H4 (cell line): Measurements from ENCODE around the gene TRMU. TPM values are rescaled to one million over a fixed set of nuclear protein-coding genes. Genes with fewer than 3 reads are reported as not detected.
A peak's percentile ranks its signal among the peaks of the same experiment; 100 is the strongest.

Source experiments
- DNase-seq: peaks from one replicate; pipeline ENCODE4 v3.0.0-alpha.2; 2015; ENCODE audit warnings: low spot score
- total RNA-seq: library from RNA; depleted of rRNA; stranded (reverse); fragments of >200 nt; shearing (Covaris generic); gene quantifications from 2 replicates; pipeline ENCODE4 v1.2.3, GENCODE V29; 2014

The TRMU gene
- total RNA-seq, 1 experiment from 2014 or later, result 37.0 TPM

DNA sequence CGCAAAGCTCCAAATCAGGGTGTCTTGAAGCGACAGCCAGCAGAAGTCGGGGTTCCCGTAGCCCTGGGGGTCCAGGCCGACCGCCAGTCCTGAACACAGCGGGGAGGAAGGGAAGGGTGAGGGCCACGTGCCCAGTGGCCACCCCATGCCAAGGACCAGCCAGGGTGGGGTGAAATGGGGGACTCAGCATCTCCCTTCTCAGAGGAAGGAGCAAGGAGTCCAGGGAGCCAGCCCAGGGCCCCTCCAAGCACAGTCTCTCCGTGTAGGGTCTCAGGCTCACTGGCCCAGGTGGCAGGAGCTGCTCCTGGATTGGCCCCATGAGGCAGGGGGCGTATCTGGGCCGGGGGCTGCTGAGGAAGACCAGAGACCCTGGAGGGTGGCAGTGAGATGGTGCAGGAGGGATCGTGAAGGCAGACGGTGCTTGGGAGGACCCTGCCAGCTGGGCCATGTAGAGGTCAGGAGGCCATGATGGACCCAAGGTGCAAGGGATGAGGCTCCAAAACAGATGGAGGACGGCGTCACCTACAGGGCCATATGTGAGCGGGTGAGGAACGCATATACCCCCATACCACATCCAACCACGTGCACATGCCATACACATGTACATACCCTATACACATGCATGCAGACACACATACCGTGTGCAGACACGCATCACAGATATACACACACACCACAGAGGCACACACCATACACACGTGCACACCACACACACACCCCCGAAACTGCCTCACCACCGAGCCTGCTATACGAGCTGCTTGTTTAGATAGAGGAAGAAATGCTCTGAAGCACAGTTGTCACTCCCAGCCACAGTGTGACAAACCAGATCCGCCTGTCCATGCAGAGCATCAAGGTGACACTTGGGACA lies 34.4 kb downstream of the TRMU start:
- no peak for DNase-seq

- no peak for DNase-seq
These were observed 35.2 kb downstream of the TRMU start for GRCh38 chr22:46370584-46371291.

- DNase-seq, result no peak
These were observed 36.2 kb downstream of the TRMU start for GRCh38 chr22:46371623-46372226.

- DNase-seq, result no peak
These were observed 37.2 kb downstream of the TRMU start for GRCh38 chr22:46372686-46373085.

- DNase-seq, result no peak
These were observed 37.6 kb downstream of the TRMU start for GRCh38 chr22:46373159-46373558.

DNA sequence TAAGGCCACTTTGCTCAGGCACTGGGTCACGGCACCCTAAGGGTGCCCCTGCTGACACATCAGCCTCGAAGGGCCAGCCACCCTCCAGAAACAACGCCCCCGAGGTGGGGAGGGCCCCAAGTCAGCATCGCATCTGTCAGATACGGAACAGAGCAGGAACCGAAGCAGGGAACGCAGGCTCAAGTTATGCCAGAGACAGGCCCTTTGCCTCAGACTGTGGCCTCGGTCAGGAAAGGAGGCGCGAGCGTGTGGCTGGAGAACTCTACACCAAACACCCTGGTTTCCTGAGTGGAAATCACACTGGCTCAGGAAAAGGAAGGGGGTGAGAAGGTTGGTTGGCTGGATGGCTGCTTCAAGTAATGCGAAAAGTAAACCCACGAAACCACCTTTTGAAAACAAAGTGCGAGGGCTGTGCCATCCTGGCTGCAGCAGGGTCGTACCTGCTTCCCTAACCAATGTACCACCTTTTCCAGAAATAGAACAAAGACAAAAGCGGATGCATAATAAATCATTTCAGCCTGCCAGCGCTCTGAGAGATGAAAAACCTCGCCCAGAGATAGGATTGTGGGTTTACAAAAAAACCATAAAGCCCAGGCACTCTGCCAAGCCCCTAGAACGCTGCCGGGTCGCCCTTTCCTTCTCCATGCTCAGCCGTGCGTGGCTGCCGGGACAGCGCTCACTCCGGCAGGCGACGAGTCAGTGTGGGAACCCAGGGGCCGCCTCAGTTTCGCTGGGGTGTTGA lies 38.6 kb downstream of the TRMU start:
- DNase-seq, result no peak

GRCh38 chr22:46374663-46375474 lies 39.4 kb downstream of the TRMU start:
- no peak for DNase-seq

DNA sequence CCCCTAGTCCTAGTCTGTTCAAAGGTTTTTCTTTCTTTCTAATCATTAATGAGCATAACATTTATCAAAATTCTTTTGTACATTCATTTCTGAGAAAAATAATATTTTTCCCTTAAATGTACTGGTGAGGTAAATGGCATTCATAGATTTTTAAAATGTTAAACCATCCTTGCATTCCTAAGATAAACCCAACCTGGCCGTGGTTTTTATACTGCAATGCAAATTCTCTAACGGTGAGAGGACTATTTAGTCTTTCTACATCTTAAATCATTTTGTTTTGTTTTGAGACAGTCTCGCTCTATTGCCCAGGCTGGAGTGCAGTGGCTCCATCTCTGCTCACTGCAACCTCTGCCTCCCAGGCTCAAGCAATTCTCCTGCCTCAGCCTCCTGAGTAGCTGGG lies 40.6 kb downstream of the TRMU start:
- DNase-seq, result no peak

GRCh38 chr22:46376908-46377524 lies 41.5 kb downstream of the TRMU start:
- DNase-seq, result no peak

DNA sequence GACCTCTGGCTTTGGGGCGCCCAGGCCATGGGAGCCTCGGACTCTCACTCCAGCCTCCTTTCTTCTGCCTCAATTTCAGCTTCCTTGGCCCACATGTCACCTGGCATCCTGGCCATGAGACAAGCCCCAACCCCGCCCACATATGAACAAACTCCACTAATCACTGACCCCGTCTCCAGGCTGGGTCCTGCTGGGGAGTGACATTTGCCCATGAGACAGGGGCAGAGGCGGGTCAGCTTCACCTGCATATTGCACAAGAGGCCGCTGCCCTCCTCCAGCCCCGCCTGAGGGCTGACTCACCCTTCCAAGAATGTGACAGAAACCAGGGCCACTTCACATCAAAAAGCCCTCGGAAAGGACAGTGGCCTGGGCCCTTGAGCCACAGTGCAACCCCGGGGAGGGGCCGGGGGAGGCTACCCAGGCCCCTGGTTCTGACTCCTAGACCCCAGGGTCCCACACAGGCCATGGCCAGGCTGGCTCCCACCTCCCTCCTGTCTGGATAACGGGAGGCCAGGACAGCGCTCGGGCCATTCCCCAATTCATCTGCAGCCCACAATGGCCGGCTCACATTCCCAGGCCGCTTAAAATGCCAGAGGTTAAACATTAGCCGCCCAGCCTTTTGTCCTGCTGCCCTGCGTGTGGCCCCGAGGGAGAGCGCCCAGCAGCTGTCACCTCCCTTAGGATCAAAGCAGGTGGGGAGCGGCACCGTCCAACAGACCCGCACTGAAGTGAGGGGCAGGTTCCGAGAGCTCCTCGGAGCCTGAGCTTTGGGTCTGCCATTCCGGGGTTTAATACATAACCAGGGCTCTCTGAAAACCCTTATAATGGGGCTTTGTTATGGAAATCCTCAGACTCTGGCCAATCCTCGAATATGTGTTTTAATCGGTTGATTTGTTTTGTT lies 42.3 kb downstream of the TRMU start:
- peak; percentile 29 for DNase-seq

GRCh38 chr22:46378426-46379065 lies 43.0 kb downstream of the TRMU start:
- DNase-seq, result no peak

DNA sequence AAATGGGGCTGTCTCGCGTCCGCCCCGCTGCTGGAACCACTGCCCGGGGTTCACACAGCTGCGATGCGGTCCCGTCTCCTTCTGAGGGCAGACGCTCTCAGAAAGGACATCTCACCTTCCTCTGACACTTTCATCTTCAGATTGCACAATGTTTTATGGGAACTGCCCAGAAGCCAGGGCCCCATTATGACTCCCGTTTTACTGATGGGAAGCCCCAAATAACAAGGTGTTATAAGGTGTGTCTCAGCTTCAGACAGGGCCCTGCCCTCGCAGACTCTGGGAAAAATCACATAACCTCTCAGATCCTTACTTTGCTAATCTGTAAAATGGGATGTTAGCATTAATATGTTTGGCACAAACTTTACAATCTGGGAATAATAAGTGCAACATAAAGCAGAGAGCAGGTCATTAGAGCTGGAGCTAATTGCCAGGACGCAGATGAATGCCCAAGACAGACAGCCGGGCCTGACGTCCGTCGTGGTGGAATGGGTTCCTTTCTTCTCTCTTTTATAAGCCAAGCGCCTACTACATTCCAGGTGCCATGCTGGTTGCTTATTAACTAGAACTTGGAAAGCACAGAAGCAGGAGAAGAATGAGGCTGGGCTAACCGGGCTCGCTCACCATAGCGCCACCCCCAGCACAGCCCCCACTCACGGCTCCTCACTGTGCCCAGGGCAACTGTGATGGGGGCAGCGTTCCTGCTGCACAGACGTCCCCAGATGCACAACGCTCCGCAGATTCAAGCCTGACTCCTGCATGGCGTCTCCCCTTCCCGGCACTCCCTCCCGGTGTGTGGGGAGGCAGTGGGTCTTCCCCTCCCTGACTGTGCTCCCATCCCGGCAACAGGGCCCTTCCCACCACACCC lies 43.8 kb downstream of the TRMU start:
- DNase-seq, result no peak

- no peak for DNase-seq
These were observed 44.6 kb downstream of the TRMU start for GRCh38 chr22:46380069-46380468.

GRCh38 chr22:46380581-46380980 lies 45.1 kb downstream of the TRMU start:
- DNase-seq, result no peak

- DNase-seq, result peak; percentile 28
These were observed 45.6 kb downstream of the TRMU start for GRCh38 chr22:46381142-46381541.

DNA sequence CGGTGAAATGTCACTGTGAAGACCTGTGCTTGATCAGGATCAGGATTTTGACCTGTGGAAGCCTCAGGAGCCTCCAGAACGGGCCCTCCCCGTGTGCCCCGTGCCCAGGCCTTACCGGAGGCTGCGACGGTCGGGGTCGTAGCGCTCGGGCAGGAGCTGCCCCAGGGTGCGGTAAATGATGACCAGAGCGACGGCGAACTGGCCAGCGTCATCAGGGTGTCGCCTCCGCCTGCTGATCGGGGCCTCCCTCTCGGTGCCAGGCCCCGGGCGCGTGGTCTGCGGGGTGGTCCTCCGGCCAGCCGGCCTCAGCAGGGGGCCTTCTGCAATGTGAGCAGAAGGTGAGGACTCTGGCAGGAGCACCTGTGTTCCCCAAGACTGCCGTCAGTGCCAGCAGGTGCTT lies 46.2 kb downstream of the TRMU start:
- no peak for DNase-seq

- DNase-seq, result no peak
These were observed 47.0 kb downstream of the TRMU start for GRCh38 chr22:46382524-46382923.

DNA sequence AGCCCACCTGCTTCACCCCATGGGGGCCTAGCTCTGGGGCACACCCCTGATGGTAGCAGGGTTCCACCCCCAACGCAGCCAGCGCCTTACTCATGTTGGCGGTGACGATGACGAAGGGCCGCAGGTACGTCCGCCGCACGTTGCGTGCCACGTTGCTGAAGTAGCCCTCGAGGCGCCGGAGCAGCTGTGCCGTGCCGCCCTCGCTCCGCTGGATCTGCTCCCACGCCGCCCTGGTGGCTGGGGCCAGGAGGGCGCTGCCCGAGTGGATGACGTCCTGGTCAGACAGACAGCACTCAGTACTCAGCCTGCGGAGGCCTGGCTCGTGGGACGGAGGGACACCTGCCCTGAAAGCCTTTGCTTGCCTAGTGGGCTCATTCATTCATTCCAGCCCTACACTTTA lies 50.8 kb downstream of the TRMU start:
- no peak for DNase-seq
